ENCODE measurements around the gene SETD4. TPM values are rescaled to one million over a fixed set of nuclear protein-coding genes. Genes with fewer than 3 reads are reported as not detected.

The SETD4 gene
- total and polyA plus RNA-seq, 2 of the 4 experiments (the other 2 are of a cell fraction), result 9.5 to 11.4 TPM

DNA sequence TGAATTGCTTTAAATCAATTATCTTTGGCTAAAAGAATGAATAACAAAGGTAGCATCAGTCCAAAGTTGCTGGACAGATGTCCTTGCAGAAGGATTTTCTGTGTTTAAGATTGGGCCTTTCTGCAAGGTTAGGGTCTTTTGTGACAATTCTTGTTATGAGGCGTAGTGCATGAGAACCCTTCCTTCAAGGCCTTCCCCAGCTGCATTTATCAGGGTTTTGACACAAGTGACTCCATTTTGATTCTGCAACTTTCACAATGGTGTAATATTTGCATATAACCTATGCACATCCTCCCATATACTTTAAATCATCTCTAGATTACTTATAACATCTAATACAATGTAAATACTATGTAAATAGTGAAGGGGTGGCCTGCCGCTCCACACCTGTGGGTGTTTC is 1.1 kb upstream of the SETD4 start:
- ChIA-PET CTCF (no interaction called here), POLR2A (ENCODE audit: unreplicated experiment) (no interaction called here)
- no peak overlapping the region for H3K4me3 ChIP-seq (ENCODE audit: insufficient read depth, low read depth, low read length)
- DNase-seq, result no peak
- peaks cover 9% of the 10 kb centered on the region for H3K36me3 ChIP-seq (ENCODE audit: control insufficient read depth, insufficient read depth, low read length)
- no peak overlapping the region for H3K9ac ChIP-seq (ENCODE audit: low read depth, low read length)
- H2BK20ac ChIP-seq (ENCODE audit: low read depth, low read length), result no peak overlapping the region
- peaks cover 15 to 24% of the 10 kb centered on the region in 2 experiments; a peak in 3 of 4 replicates for H3K79me1 ChIP-seq (ENCODE audit: low read depth in 1 of 2, low read length in 2 of 2)
- H4K20me1 ChIP-seq (ENCODE audit: insufficient read depth, low read length), result peaks cover 6% of the 10 kb centered on the region; the same call in 1 of the 2 replicates
- no peak overlapping the region for H3K27ac ChIP-seq (ENCODE audit: insufficient read depth, low read length)
- H2AK5ac ChIP-seq (ENCODE audit: low read depth, low read length), result no peak overlapping the region
- no peak overlapping the region for H2BK15ac ChIP-seq (ENCODE audit: low read depth, low read length)
- intact Hi-C loops (cut with micrococcal nuclease), result loop anchor here (5.0 kb wide), 1 partner anchor 261 kb away; the partner anchor contains the start of gene MORC3
- no peak overlapping the region for H4K91ac ChIP-seq (ENCODE audit: insufficient read depth, low read depth, low read length)
- no peak overlapping the region for H3K18ac ChIP-seq (ENCODE audit: low read depth, low read length)
- H3K14ac ChIP-seq (replicated peaks; ENCODE audit: low read depth, low read length), result no peak overlapping the region
- H3K4me1 ChIP-seq (ENCODE audit: control insufficient read depth, insufficient read depth, low read length), result no peaks in the 10 kb centered on the region
- in situ Hi-C loops (cut with MboI; ENCODE audit: low sequenced_read_pairs), result no loop called here
- H3K56ac ChIP-seq (ENCODE audit: extremely low read depth, insufficient read depth, low read length), result no peak overlapping the region
- peak overlapping the region; percentile 90 to 94 for H4K8ac ChIP-seq (ENCODE audit: low read depth in 2 of 2, low read length in 2 of 2)
- H3K9me3 ChIP-seq (ENCODE audit: control insufficient read depth, insufficient read depth, low read length), result no peaks in the 10 kb centered on the region
- no peak overlapping the region for H3K23ac ChIP-seq (ENCODE audit: low read depth, low read length)
- dilution Hi-C loops (cut with HindIII; ENCODE audit: low sequenced_read_pairs, unreplicated experiment), result no loop called here
- no peak overlapping the region for H4K5ac ChIP-seq (ENCODE audit: low read depth, low read length)
- no peak overlapping the region for H2BK5ac ChIP-seq (ENCODE audit: low read depth, low read length, poor library complexity, severe bottlenecking)
- no peak for ATAC-seq (ENCODE audit: low read depth)
- no CpG with 5 or more reads among the region's 2 CpGs for WGBS, 2 experiments (ENCODE audit: extremely low coverage in 2 of 2, insufficient read length in 1 of 2)
- H3K9me1 ChIP-seq (ENCODE audit: insufficient read depth, low read length), result peaks cover 6% of the 10 kb centered on the region
- H3K4me2 ChIP-seq (ENCODE audit: low read depth, low read length), result no peak overlapping the region
- H2AK9ac ChIP-seq (replicated peaks; ENCODE audit: low read depth, low read length, poor library complexity), result no peak overlapping the region
- TF ChIP-seq MAFK (IDR thresholded peaks at IDR 0.05; ENCODE audit: low read depth, low read length) (no peak), SMC3 (IDR thresholded peaks at IDR 0.05; ENCODE audit: low read depth, low read length) (no peak), NFE2L2 (IDR thresholded peaks at IDR 0.05; ENCODE audit: low read depth, low read length) (no peak), CHD1 (IDR thresholded peaks at IDR 0.05; ENCODE audit: low read depth, low read length) (no peak), RFX5 (IDR thresholded peaks at IDR 0.05; ENCODE audit: low read depth, low read length) (no peak), MAZ (IDR thresholded peaks at IDR 0.05; ENCODE audit: borderline replicate concordance, low read depth, low read length) (no peak), USF2 (IDR thresholded peaks at IDR 0.05; ENCODE audit: low read depth, low read length) (no peak), BHLHE40 (IDR thresholded peaks at IDR 0.05; ENCODE audit: low read depth, low read length) (no peak)
- TF ChIP-seq, protein P1, sequence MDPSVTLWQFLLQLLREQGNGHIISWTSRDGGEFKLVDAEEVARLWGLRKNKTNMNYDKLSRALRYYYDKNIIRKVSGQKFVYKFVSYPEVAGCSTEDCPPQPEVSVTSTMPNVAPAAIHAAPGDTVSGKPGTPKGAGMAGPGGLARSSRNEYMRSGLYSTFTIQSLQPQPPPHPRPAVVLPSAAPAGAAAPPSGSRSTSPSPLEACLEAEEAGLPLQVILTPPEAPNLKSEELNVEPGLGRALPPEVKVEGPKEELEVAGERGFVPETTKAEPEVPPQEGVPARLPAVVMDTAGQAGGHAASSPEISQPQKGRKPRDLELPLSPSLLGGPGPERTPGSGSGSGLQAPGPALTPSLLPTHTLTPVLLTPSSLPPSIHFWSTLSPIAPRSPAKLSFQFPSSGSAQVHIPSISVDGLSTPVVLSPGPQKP (IDR thresholded peaks at IDR 0.05; ENCODE audit: borderline replicate concordance, low read depth, low read length), result no peak
- BruUV-seq (replicated peaks), result no TSS peak
- no peak overlapping the region; the same call in 1 of the 2 replicates for H3K4ac ChIP-seq (ENCODE audit: low read depth, low read length)
- no peak overlapping the region for H2AFZ ChIP-seq (replicated peaks; ENCODE audit: low read length, poor library complexity)
- H3K27me3 ChIP-seq (ENCODE audit: control insufficient read depth, insufficient read depth, low read length), result no peaks in the 10 kb centered on the region
- no peak overlapping the region for H2BK120ac ChIP-seq (ENCODE audit: low read depth, low read length)

Measured in IMR-90 (cell line).